ENCODE data around the gene MFF. TPM values are rescaled to one million over a fixed set of nuclear protein-coding genes. Genes with fewer than 3 reads are reported as not detected.

MFF gene
- total RNA-seq, 4 donors from 2014 or later, result 94.5 to 151 (median 131) TPM

GRCh38 chr2:227322530-227323205 is 2.4 kb upstream of the MFF start:
- H3K4me1 ChIP-seq, result peaks cover 19 to 25% of the 10 kb centered on the region in 2 donors
- TF ChIP-seq CTCF (IDR thresholded peaks at IDR 0.05 in 4 of 5, conservative IDR thresholded peaks at IDR 0.05 in 1 of 5) (no peak), POLR2A (IDR thresholded peaks at IDR 0.05) (no peak)
- intact Hi-C loops (cut with DNase I; ENCODE audit: low total_unique reads), result no loop called here
- in situ Hi-C loops (cut with MboI; ENCODE audit: low sequenced_read_pairs in 4 of 4), result no loop called here
- ATAC-seq, result no peak
- no peaks in the 10 kb centered on the region for H3K36me3 ChIP-seq
- DNase-seq, result no peak
- H3K27me3 ChIP-seq, result no peaks in the 10 kb centered on the region
- H3K4me3 ChIP-seq, result no peak overlapping the region
- H3K9me3 ChIP-seq, result no peaks in the 10 kb centered on the region
- H3K27ac ChIP-seq, result no peak overlapping the region

- no peaks in the 10 kb centered on the region for H3K27me3 ChIP-seq
- H3K4me1 ChIP-seq, result peaks cover 19 to 25% of the 10 kb centered on the region in 2 donors
- no peaks in the 10 kb centered on the region for H3K9me3 ChIP-seq
- DNase-seq (no peak), ATAC-seq (no peak)
- H3K36me3 ChIP-seq, result no peaks in the 10 kb centered on the region
- intact Hi-C loops (cut with DNase I; ENCODE audit: low total_unique reads) (no loop called here), in situ Hi-C loops (cut with MboI; ENCODE audit: low sequenced_read_pairs in 4 of 4) (no loop called here)
- no peak overlapping the region for H3K27ac ChIP-seq
- H3K4me3 ChIP-seq, result no peak overlapping the region
- TF ChIP-seq CTCF (IDR thresholded peaks at IDR 0.05 in 4 of 5, conservative IDR thresholded peaks at IDR 0.05 in 1 of 5) (no peak), POLR2A (IDR thresholded peaks at IDR 0.05) (no peak)
These were observed 1.2 kb upstream of the MFF start for GRCh38 chr2:227323818-227324217.

GRCh38 chr2:227324642-227324994 is 433 bp upstream of the MFF start:
- H3K27ac ChIP-seq, result peak overlapping the region; percentile 93 to 99 (median 96)
- intact Hi-C loops (cut with DNase I; ENCODE audit: low total_unique reads), result no loop called here
- TF ChIP-seq CTCF (IDR thresholded peaks at IDR 0.05 in 4 of 5, conservative IDR thresholded peaks at IDR 0.05 in 1 of 5), result no peak
- TF ChIP-seq POLR2A (IDR thresholded peaks at IDR 0.05), result no peak
- peaks cover 19 to 25% of the 10 kb centered on the region in 2 donors for H3K4me1 ChIP-seq
- peak overlapping the region; percentile 92 to 100 (median 95) for H3K4me3 ChIP-seq
- in situ Hi-C loops (cut with MboI; ENCODE audit: low sequenced_read_pairs in 4 of 4), result no loop called here
- ATAC-seq, result peak; percentile 34 to 45
- H3K9me3 ChIP-seq, result no peaks in the 10 kb centered on the region
- H3K36me3 ChIP-seq, result no peaks in the 10 kb centered on the region
- DNase-seq, result no peak
- no peaks in the 10 kb centered on the region for H3K27me3 ChIP-seq

- Histone ChIP-seq H3K9me3 (no peaks in the 10 kb centered on the region), H3K27ac (peak overlapping the region; percentile 93 to 99 (median 96)), H3K4me3 (peak overlapping the region; percentile 92 to 100 (median 95)), H3K4me1 (peaks cover 19 to 25% of the 10 kb centered on the region in 2 donors), H3K27me3 (no peaks in the 10 kb centered on the region), H3K36me3 (peaks cover 0 to 9% of the 10 kb centered on the region in 2 donors)
- intact Hi-C loops (cut with DNase I; ENCODE audit: low total_unique reads) (loop anchor here (1.0 to 5.0 kb wide), 2 partner anchors 17 to 194 kb away; no protein-coding TSS in a partner anchor), in situ Hi-C loops (cut with MboI; ENCODE audit: low sequenced_read_pairs in 4 of 4) (no loop called here)
- no peak for TF ChIP-seq CTCF (IDR thresholded peaks at IDR 0.05 in 4 of 5, conservative IDR thresholded peaks at IDR 0.05 in 1 of 5)
- no peak for TF ChIP-seq POLR2A (IDR thresholded peaks at IDR 0.05)
- DNase-seq, result no peak
- ATAC-seq, result peak; percentile 30 to 37
These were observed 766 bp downstream of the MFF start for GRCh38 chr2:227325839-227326195.

Data from gastrocnemius medialis (tissue), 4 donors.